Testis (tissue), 2 donors: ENCODE measurements around the gene COA6.

Source experiments
- CTCF ChIP-seq, 3 experiments: fragments of 450-650 bp in 2 of 3; fragments of 200-600 bp in 1 of 3; sonication (generic) in 1 of 3; IDR thresholded peaks; one replicate each; pipeline ENCODE4 v1.5.1; 2016 to 2019; ENCODE audit warnings: antibody characterized with exemption in 3 of 3, mild to moderate bottlenecking in 2 of 3, moderate library complexity in 1 of 3
- POLR2A ChIP-seq: fragments of 450-650 bp; IDR thresholded peaks from one replicate; pipeline ENCODE4 v1.6.1; 2017; ENCODE audit warnings: antibody characterized with exemption, mild to moderate bottlenecking, moderate library complexity

GRCh38 chr1:234386122-234386521, 12.9 kb downstream of the COA6 start:
- TF ChIP-seq CTCF (IDR thresholded peaks at IDR 0.05) = no peak
- TF ChIP-seq POLR2A = no peak
